WTC11 (cell line): ENCODE results near the gene IL26. TPM values are rescaled to one million over a fixed set of nuclear protein-coding genes. Genes with fewer than 3 reads are reported as not detected.
A peak's percentile ranks its signal among the peaks of the same experiment; 100 is the strongest.

ENCODE experiments used
- ATAC-seq: fragments of 200-7000 bp; cut with Tn5 transposase; 2 replicates; pipeline ENCODE4 v1.10.0; 2021; ENCODE audit warnings: mild to moderate bottlenecking, moderate library complexity
- CTCF ChIA-PET: fragments of 300-600 bp; sonication (Branson Sonifier 250); formaldehyde crosslinking; loops from one replicate; lab custom pipeline; 2021; ENCODE audit warnings: antibody characterized with exemption; lab: Charles Lee
- POLR2A ChIA-PET: fragments of 350-600 bp; sonication (Branson Sonifier 250); formaldehyde crosslinking; loops from one replicate; lab custom pipeline; 2021; ENCODE audit warnings: antibody characterized with exemption; lab: Charles Lee
- DNase-seq: peaks from one replicate; pipeline ENCODE4 v3.0.0; 2021; ENCODE audit warnings: low spot score
- H3K27ac Mint-ChIP-seq: 2 replicates; pipeline ENCODE4 v1.8.0; 2021; ENCODE audit warnings: mixed read lengths
- H3K27me3 Mint-ChIP-seq: 2 replicates; pipeline ENCODE4 v1.8.0; 2021; ENCODE audit warnings: low read depth, mild to moderate bottlenecking, moderate library complexity, mixed read lengths
- H3K36me3 Mint-ChIP-seq: 2 replicates; pipeline ENCODE4 v1.8.0; 2021; ENCODE audit warnings: mixed read lengths
- H3K4me1 Mint-ChIP-seq: 2 replicates; pipeline ENCODE4 v1.8.0; 2022; ENCODE audit warnings: mixed read lengths
- H3K4me3 Mint-ChIP-seq: 2 replicates; pipeline ENCODE4 v1.8.0; 2021; ENCODE audit warnings: mild to moderate bottlenecking, moderate library complexity, mixed read lengths
- H3K9me3 Mint-ChIP-seq: 2 replicates; pipeline ENCODE4 v1.8.0; 2021; ENCODE audit warnings: mixed read lengths
- E2F1 ChIP-seq: sonication (generic); formaldehyde crosslinking; IDR thresholded peaks from 2 replicates; pipeline ENCODE4 v1.8.0; 2022; ENCODE audit warnings: mild to moderate bottlenecking, missing genetic modification reagents
- ETV6 ChIP-seq: sonication (generic); formaldehyde crosslinking; IDR thresholded peaks from 2 replicates; pipeline ENCODE4 v1.8.1; 2022; ENCODE audit warnings: mild to moderate bottlenecking, missing genetic modification reagents
- FOXJ3 ChIP-seq: sonication (generic); formaldehyde crosslinking; IDR thresholded peaks from 2 replicates; pipeline ENCODE4 v1.9.0; 2021; ENCODE audit warnings: missing genetic modification reagents, mild to moderate bottlenecking, borderline replicate concordance
- GRHL2 ChIP-seq: fragments of 250-450 bp; sonication (Bioruptor Pico); IDR thresholded peaks from 2 replicates; pipeline ENCODE4 v1.8.0; 2022; ENCODE audit warnings: mild to moderate bottlenecking, moderate library complexity; ENCODE audit not compliant: insufficient replicate concordance, severe bottlenecking
- IRF2 ChIP-seq: sonication (generic); formaldehyde crosslinking; IDR thresholded peaks from 2 replicates; pipeline ENCODE4 v1.8.0; 2022; ENCODE audit warnings: low read depth, missing genetic modification reagents, borderline replicate concordance
- RORB ChIP-seq: fragments of 250-450 bp; sonication (Bioruptor Pico); IDR thresholded peaks from 2 replicates; pipeline ENCODE4 v1.9.0; 2021; ENCODE audit warnings: mild to moderate bottlenecking
- TEAD1 ChIP-seq: sonication (generic); formaldehyde crosslinking; IDR thresholded peaks from 2 replicates; pipeline ENCODE4 v1.8.0; 2022; ENCODE audit warnings: mild to moderate bottlenecking, missing genetic modification reagents
- TP53 ChIP-seq: sonication (generic); formaldehyde crosslinking; IDR thresholded peaks from 2 replicates; pipeline ENCODE4 v1.8.1; 2023; ENCODE audit warnings: mild to moderate bottlenecking, missing genetic modification reagents
- ZMAT4 ChIP-seq: fragments of 250-450 bp; sonication (Bioruptor Pico); IDR thresholded peaks from 2 replicates; pipeline ENCODE4 v1.9.0; 2021; ENCODE audit warnings: mild to moderate bottlenecking
- ZNF317 ChIP-seq: sonication (generic); formaldehyde crosslinking; IDR thresholded peaks from 2 replicates; pipeline ENCODE4 v1.8.1; 2023; ENCODE audit warnings: low read depth, mild to moderate bottlenecking, moderate library complexity, missing genetic modification reagents, borderline replicate concordance
- ZNF423 ChIP-seq: fragments of 250-450 bp; sonication (Bioruptor Pico); IDR thresholded peaks from 2 replicates; pipeline ENCODE4 v2.1.2; 2022; ENCODE audit warnings: mild to moderate bottlenecking, moderate library complexity
- ZNF671 ChIP-seq: fragments of 250-450 bp; sonication (Bioruptor Pico); IDR thresholded peaks from 2 replicates; pipeline ENCODE4 v1.8.0; 2021; ENCODE audit warnings: mild to moderate bottlenecking
- total RNA-seq: library from RNA; stranded (reverse); gene quantifications from 3 replicates; pipeline ENCODE4 v1.2.3, GENCODE V29; 2021
- TF ChIP-seq, protein P1 (sequence below): sonication (generic); formaldehyde crosslinking; IDR thresholded peaks from 2 replicates; pipeline ENCODE4 v1.8.1; 2023; ENCODE audit warnings: mild to moderate bottlenecking, missing genetic modification reagents, borderline replicate concordance
- TF ChIP-seq, protein P2 (sequence below): fragments of 200-600 bp; IDR thresholded peaks from 2 replicates; pipeline ENCODE4 v1.8.0; 2022; ENCODE audit warnings: antibody characterized with exemption

Gene IL26
- total RNA-seq, 1 experiment from 2014 or later, result not detected

- no peak for TF ChIP-seq E2F1 (CRISPR knock-in tag)
- TF ChIP-seq, protein P1, sequence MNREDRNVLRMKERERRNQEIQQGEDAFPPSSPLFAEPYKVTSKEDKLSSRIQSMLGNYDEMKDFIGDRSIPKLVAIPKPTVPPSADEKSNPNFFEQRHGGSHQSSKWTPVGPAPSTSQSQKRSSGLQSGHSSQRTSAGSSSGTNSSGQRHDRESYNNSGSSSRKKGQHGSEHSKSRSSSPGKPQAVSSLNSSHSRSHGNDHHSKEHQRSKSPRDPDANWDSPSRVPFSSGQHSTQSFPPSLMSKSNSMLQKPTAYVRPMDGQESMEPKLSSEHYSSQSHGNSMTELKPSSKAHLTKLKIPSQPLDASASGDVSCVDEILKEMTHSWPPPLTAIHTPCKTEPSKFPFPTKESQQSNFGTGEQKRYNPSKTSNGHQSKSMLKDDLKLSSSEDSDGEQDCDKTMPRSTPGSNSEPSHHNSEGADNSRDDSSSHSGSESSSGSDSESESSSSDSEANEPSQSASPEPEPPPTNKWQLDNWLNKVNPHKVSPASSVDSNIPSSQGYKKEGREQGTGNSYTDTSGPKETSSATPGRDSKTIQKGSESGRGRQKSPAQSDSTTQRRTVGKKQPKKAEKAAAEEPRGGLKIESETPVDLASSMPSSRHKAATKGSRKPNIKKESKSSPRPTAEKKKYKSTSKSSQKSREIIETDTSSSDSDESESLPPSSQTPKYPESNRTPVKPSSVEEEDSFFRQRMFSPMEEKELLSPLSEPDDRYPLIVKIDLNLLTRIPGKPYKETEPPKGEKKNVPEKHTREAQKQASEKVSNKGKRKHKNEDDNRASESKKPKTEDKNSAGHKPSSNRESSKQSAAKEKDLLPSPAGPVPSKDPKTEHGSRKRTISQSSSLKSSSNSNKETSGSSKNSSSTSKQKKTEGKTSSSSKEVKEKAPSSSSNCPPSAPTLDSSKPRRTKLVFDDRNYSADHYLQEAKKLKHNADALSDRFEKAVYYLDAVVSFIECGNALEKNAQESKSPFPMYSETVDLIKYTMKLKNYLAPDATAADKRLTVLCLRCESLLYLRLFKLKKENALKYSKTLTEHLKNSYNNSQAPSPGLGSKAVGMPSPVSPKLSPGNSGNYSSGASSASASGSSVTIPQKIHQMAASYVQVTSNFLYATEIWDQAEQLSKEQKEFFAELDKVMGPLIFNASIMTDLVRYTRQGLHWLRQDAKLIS (CRISPR knock-in tag), result no peak
- TF ChIP-seq ZMAT4 (CRISPR knock-in tag), result no peak
- no peak for TF ChIP-seq ZNF671 (CRISPR knock-in tag)
- no peak for TF ChIP-seq TP53 (CRISPR knock-in tag)
- no peak for TF ChIP-seq FOXJ3 (CRISPR knock-in tag)
- TF ChIP-seq TEAD1, result no peak
- TF ChIP-seq ZNF423 (CRISPR knock-in tag), result no peak
- TF ChIP-seq RORB, result no peak
- no peak for TF ChIP-seq IRF2
These were observed 65.8 kb downstream of the IL26 start, which contains the start of gene IFNG (continued) for GRCh38 chr12:68159681-68160304.

DNA sequence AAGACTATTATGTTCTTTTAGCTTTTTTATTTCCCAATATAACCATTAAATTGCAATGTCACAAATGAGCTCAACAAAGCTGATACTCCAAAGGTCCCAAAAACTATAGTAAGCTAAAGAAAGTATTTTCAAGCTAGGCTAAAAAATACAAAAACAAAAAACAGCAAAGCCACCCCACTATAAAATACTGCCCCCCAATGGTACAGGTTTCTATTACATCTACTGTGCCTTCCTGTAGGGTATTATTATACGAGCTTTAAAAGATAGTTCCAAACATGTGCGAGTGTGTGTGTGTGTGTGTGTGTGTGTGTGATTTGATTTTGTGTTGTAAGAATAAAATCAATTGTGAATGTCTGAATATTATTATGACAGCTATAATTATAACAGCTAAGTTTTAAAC lies 67.2 kb downstream of the IL26 start:
- Mint-ChIP-seq H3K9me3 (no peaks in the 10 kb centered on the region), H3K36me3 (no peaks in the 10 kb centered on the region), H3K27ac (no peak overlapping the region), H3K4me1 (peaks cover 7% of the 10 kb centered on the region; the same call in 1 of the 2 replicates), H3K4me3 (no peak overlapping the region), H3K27me3 (no peaks in the 10 kb centered on the region)
- ATAC-seq, result peak; percentile 57
- no peak for TF ChIP-seq ZNF317 (CRISPR knock-in tag)
- TF ChIP-seq, protein P2, sequence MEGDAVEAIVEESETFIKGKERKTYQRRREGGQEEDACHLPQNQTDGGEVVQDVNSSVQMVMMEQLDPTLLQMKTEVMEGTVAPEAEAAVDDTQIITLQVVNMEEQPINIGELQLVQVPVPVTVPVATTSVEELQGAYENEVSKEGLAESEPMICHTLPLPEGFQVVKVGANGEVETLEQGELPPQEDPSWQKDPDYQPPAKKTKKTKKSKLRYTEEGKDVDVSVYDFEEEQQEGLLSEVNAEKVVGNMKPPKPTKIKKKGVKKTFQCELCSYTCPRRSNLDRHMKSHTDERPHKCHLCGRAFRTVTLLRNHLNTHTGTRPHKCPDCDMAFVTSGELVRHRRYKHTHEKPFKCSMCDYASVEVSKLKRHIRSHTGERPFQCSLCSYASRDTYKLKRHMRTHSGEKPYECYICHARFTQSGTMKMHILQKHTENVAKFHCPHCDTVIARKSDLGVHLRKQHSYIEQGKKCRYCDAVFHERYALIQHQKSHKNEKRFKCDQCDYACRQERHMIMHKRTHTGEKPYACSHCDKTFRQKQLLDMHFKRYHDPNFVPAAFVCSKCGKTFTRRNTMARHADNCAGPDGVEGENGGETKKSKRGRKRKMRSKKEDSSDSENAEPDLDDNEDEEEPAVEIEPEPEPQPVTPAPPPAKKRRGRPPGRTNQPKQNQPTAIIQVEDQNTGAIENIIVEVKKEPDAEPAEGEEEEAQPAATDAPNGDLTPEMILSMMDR, result peak; percentile 54; the same call in 1 of the 2 replicates
- TF ChIP-seq GRHL2, result no peak
- POLR2A ChIA-PET, result no interaction called here
- CTCF ChIA-PET, result interaction anchor here (0.6 to 4.0 kb wide), 48 partner anchors 10 to 803 kb away, joined by 3 to 63 read pairs (median 4); partner anchors contain the start of gene SLC35E3
- DNase-seq, result no peak

- Mint-ChIP-seq H3K36me3 (no peaks in the 10 kb centered on the region), H3K27ac (no peak overlapping the region), H3K4me3 (no peak overlapping the region), H3K9me3 (no peaks in the 10 kb centered on the region), H3K27me3 (no peaks in the 10 kb centered on the region), H3K4me1 (peaks cover 7% of the 10 kb centered on the region; the same call in 1 of the 2 replicates)
- ChIA-PET POLR2A (no interaction called here), CTCF (interaction anchor here (0.7 to 4.0 kb wide), 18 partner anchors 12 to 156 kb away, joined by 3 to 63 read pairs (median 6); no protein-coding TSS in a partner anchor)
- no peak for DNase-seq
- TF ChIP-seq ETV6 (CRISPR knock-in tag), result no peak
- ATAC-seq, result no peak
These were observed 68.2 kb downstream of the IL26 start for GRCh38 chr12:68157380-68157779.
